Fibroblast of skin of scalp (primary cell): ENCODE results near the gene ZNF71. TPM values are rescaled to one million over a fixed set of nuclear protein-coding genes. Genes with fewer than 3 reads are reported as not detected.

Experiments
- DNase-seq: peaks from one replicate; pipeline ENCODE4 v3.0.0-alpha.2; 2013
- polyA plus RNA-seq, 2 experiments: library from polyadenylated mRNA; unstranded; fragments of 120-200 nt; gene quantifications; one replicate each; pipeline ENCODE4 v1.2.1, GENCODE V29; 2013; ENCODE audit not compliant: insufficient read length in 2 of 2

The ZNF71 gene
- polyA plus RNA-seq (2013, experiment 1 of 2; ENCODE audit: insufficient read length), result 6.5 TPM
- polyA plus RNA-seq (2013, experiment 2 of 2; ENCODE audit: insufficient read length), result 6.2 TPM

DNA sequence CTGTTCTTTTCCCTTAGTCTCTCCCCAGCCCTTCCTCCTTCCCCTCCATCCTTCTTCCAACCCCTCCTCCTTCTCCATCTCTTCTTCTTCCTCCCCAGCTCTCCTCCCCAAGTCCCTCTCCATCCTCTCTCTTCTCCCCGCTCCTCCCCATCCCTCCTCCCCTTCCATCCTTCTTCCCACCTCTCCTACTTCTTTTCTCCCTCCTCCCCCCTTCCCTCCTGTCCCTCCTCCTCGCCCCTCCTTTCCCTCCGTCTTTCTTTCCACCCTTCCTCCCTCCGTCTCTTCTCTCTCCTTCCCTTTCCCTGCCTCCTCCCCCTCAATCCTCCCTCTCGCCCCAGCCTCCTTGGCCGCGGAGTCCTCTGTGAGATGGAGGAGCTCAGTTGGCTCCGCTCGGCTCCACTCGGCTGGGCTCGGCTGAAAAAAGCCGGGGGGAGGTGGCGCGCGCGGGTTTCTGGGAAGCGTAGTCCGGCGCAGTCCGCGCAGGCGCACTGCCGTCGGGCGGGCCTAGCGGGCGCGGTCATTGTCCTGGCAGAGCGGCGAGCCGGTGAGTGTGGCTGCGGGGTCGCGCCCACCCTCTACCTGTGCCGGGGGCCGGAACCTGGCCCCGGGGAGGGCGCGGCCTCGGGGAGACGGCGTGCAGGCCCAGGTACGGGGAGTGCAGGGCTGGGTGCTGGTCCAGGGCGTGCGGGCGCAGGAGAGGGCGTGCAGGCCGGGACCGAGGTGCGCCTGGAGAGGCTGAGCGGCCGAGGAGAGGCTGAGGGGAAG is at the start of gene ZNF71:
TSS of gene ZNF71 (plus strand) at position 520 of the 765 bp plus-strand sequence. CDS start 6,257 bp downstream, outside the sequence.
- DNase-seq, result peak; percentile 90

- DNase-seq, result no peak
Measured at GRCh38 chr19:56547535-56547934, 47.6 kb upstream of the ZNF71 start.

GRCh38 chr19:56554272-56554869 is 40.7 kb upstream of the ZNF71 start:
- DNase-seq, result no peak

DNA sequence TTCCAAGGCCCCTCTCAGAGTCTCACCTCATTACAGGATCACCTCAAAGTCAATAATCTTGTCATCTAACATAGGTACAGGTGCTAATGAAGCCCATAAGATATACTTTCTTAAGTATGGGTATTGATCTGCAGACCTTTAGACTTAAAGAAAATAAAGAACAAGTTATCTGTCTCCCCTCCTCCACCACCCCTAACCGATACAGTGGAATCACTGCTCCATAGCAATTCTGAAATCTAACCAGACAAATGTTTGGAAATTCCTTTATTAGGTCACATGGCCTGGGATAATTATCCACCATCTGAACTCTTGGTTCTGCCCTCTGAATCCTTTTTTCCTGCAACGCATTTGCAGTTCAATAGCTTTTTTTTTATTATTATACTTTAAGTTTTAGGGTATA is 32.3 kb upstream of the ZNF71 start:
- DNase-seq, result no peak

DNA sequence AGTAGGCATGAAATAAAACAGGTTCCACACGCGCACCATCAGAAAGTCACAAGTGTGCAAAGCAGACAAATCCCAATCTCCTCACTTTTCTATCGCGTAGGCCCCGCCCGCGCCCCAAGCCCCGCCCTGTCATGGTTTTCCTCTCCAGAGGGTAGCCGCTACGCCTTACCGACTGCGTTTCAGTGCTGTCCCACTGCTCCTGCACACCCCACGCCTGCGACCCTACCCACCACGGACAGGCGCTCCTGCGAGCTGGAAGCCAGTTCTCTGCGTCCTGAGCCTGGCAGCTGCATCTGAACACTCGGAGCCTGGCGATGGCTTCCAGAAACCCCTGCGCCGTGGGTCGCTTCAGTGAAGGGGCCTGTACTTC is 28.2 kb upstream of the ZNF71 start:
- peak; percentile 31 for DNase-seq

- DNase-seq, result peak; percentile 94
Measured at GRCh38 chr19:56567274-56568120, 27.6 kb upstream of the ZNF71 start, which contains the start of gene ZNF470. ZNF470 (plus strand) TSS chr19:56567468; CDS start chr19:56570312, 2,844 bp downstream.

DNA sequence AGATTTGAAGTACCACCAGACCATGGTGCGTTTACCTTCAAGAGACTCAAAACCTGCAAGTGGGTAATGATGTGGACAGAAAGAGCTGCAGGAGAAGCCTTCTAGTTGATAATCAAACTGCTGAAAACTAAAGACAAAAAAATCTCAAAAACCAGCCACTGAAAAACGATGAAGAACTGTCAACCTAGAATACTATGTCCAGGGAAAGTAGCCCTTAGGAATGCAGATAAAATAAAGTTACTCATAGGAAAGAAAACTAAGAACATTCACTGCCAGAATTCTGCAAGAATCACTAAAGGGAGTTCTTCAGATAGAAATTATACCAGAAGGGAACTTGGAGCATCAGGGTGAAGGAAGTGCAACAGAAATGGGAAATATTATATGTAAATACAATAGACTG is 22.5 kb upstream of the ZNF71 start:
- DNase-seq, result no peak

DNA sequence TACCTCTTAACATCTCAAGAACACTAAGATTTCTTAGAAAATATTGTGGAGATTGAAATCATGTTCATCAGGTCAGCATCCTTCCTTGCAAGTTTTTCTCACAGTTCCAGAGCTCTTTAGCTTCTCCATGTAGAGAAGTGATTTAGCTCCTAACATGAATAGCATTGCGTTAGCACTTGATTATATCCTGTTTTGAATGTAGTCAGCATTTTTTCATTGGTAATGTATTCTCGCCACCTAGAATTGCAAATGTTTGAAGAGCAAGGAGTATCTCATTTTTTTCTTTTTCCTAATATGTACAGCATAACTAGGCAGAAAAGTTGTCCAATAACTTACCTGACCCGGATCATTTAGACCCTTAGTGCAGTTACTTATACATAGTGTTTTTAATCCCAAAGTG is 21.2 kb upstream of the ZNF71 start:
- no peak for DNase-seq

GRCh38 chr19:56577719-56578602 is 17.1 kb upstream of the ZNF71 start:
- no peak for DNase-seq

GRCh38 chr19:56594446-56594782 is 688 bp upstream of the ZNF71 start:
- DNase-seq, result no peak

GRCh38 chr19:56595548-56595899 is 422 bp downstream of the ZNF71 start:
- peak; percentile 4 for DNase-seq

GRCh38 chr19:56596676-56597075 is 1.6 kb downstream of the ZNF71 start:
- no peak for DNase-seq

DNA sequence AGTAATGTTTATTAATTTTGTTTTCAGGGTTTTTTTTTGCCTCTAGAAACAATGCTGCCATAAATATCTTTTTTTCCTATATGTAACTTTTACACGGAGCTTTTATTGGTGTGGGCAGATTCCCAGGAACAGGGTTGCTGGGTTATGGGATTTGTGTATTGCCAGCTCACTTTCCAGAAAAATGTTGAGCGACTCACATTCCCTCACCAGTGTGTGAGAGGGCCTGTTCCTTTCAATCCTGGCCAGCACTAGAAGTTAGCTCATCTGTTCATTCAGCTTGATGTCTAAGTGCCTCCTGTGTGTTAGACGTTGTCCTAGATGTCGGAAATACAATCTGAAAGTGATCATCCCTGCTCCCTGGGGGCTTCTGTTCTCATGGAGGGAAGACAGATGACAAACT is 2.6 kb downstream of the ZNF71 start:
- DNase-seq, result no peak

- DNase-seq, result no peak
Measured at GRCh38 chr19:56601375-56601774, 6.3 kb downstream of the ZNF71 start.

- no peak for DNase-seq
Measured at GRCh38 chr19:56603829-56604228, 8.7 kb downstream of the ZNF71 start.

- no peak for DNase-seq
Measured at GRCh38 chr19:56608274-56608964, 13.3 kb downstream of the ZNF71 start.

GRCh38 chr19:56611288-56611687 is 16.2 kb downstream of the ZNF71 start:
- no peak for DNase-seq

- no peak for DNase-seq
Measured at GRCh38 chr19:56612737-56613136, 17.6 kb downstream of the ZNF71 start.

- DNase-seq, result no peak
Measured at GRCh38 chr19:56613639-56614038, 18.5 kb downstream of the ZNF71 start.

- DNase-seq, result no peak
Measured at GRCh38 chr19:56617531-56617930, 22.4 kb downstream of the ZNF71 start.

DNA sequence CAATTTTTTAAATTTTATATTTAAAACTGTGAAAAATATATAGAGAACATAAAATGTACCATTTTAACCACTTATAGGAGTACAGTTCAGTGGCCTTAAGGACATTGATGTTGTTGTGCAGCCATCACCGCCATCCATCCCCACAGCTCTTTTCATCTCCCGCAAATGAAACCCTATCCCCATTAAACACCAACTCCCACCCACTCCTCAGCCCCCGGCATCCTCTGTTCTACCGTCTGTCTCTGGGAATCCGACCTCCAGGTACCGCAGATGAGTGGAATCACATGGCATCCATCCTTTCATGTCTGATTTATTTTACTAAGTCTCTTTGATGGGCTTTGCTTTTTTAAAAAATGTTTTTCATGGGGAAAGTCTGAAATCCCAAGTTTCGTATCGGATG is 24.0 kb downstream of the ZNF71 start:
- no peak for DNase-seq

DNA sequence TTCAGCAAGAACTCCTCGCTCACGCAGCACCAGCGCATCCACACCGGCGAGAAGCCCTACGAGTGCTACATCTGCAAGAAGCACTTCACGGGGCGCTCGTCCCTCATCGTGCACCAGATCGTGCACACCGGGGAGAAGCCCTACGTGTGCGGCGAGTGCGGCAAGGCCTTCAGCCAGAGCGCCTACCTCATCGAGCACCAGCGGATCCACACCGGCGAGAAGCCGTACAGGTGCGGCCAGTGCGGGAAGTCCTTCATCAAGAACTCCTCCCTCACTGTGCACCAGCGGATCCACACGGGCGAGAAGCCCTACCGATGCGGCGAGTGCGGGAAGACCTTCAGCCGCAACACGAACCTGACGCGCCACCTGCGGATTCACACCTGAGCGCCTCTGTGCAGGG is 27.3 kb downstream of the ZNF71 start:
- no peak for DNase-seq
